ENCODE data around the gene COL1A1. TPM values are rescaled to one million over a fixed set of nuclear protein-coding genes. Genes with fewer than 3 reads are reported as not detected.

The COL1A1 gene
- total RNA-seq, 4 donors from 2014 or later, result 20.7 to 123 (median 41.5) TPM

GRCh38 chr17:50214976-50215760 is 13.7 kb upstream of the COL1A1 start:
- Histone ChIP-seq H3K36me3 (no peaks in the 10 kb centered on the region), H3K4me3 (no peak overlapping the region), H3K9me3 (no peaks in the 10 kb centered on the region), H3K27me3 (no peaks in the 10 kb centered on the region), H3K4me1 (peaks cover 27 to 75% (median 59%) of the 10 kb centered on the region in 4 donors), H3K27ac (replicated peaks in 1 of 4) (peak overlapping the region; percentile 35 to 61 (median 42))
- TF ChIP-seq CTCF (IDR thresholded peaks at IDR 0.05) (no peak), POLR2AphosphoS5 (IDR thresholded peaks at IDR 0.05) (no peak), EP300 (IDR thresholded peaks at IDR 0.05) (no peak), POLR2A (IDR thresholded peaks at IDR 0.05; ENCODE audit: low read depth) (no peak)
- 83% methylated on average over 8 of the region's 8 CpGs for WGBS
- intact Hi-C loops (cut with DNase I), result no loop called here
- DNase-seq (ENCODE audit: extremely low spot score), result no peak

- H3K9me3 ChIP-seq, result no peaks in the 10 kb centered on the region
- H3K36me3 ChIP-seq, result no peaks in the 10 kb centered on the region
- intact Hi-C loops (cut with DNase I), result no loop called here
- H3K4me3 ChIP-seq, result no peak overlapping the region
- no peaks in the 10 kb centered on the region for H3K27me3 ChIP-seq
- no peak for TF ChIP-seq EP300 (IDR thresholded peaks at IDR 0.05)
- 75% methylated on average over 9 of the region's 9 CpGs for WGBS
- H3K4me1 ChIP-seq, result peaks cover 29 to 69% (median 58%) of the 10 kb centered on the region in 4 donors
- H3K27ac ChIP-seq (replicated peaks in 1 of 4), result peak overlapping the region in 1 of 4 donors; percentile 89
- DNase-seq (ENCODE audit: extremely low spot score), result no peak
Observed at GRCh38 chr17:50213026-50214022, 11.9 kb upstream of the COL1A1 start.

GRCh38 chr17:50212121-50212843 is 10.9 kb upstream of the COL1A1 start:
- Histone ChIP-seq H3K27me3 (no peaks in the 10 kb centered on the region), H3K27ac (replicated peaks in 1 of 4) (peak overlapping the region; percentile 81 to 89 (median 86)), H3K36me3 (no peaks in the 10 kb centered on the region), H3K9me3 (no peaks in the 10 kb centered on the region), H3K4me3 (no peak overlapping the region), H3K4me1 (peaks cover 25 to 69% (median 53%) of the 10 kb centered on the region in 4 donors)
- no peak for TF ChIP-seq CTCF (IDR thresholded peaks at IDR 0.05)
- no peak for TF ChIP-seq EP300 (IDR thresholded peaks at IDR 0.05)
- TF ChIP-seq POLR2AphosphoS5 (IDR thresholded peaks at IDR 0.05), result no peak
- no peak for TF ChIP-seq POLR2A (IDR thresholded peaks at IDR 0.05; ENCODE audit: low read depth)
- no peak for DNase-seq (ENCODE audit: extremely low spot score)
- 69% methylated on average over 13 of the region's 15 CpGs for WGBS
- intact Hi-C loops (cut with DNase I), result no loop called here

- no peak for TF ChIP-seq POLR2A (IDR thresholded peaks at IDR 0.05; ENCODE audit: low read depth)
- TF ChIP-seq POLR2AphosphoS5 (IDR thresholded peaks at IDR 0.05), result peak in 1 of 2 donors; percentile 17
- H3K36me3 ChIP-seq, result no peaks in the 10 kb centered on the region
- no peak for DNase-seq (ENCODE audit: extremely low spot score)
- intact Hi-C loops (cut with DNase I), result no loop called here
- WGBS, result 76% methylated on average over 4 of the region's 9 CpGs
- no peaks in the 10 kb centered on the region for H3K27me3 ChIP-seq
- H3K27ac ChIP-seq (replicated peaks in 1 of 4), result peak overlapping the region; percentile 81 to 89 (median 86)
- H3K4me1 ChIP-seq, result peaks cover 27 to 73% (median 56%) of the 10 kb centered on the region in 4 donors
- H3K4me3 ChIP-seq, result no peak overlapping the region
- no peaks in the 10 kb centered on the region for H3K9me3 ChIP-seq
Observed at GRCh38 chr17:50211249-50212120, 10.1 kb upstream of the COL1A1 start.

All from esophagus muscularis mucosa (tissue), 4 donors.